ENCODE results near the gene F2R.

F2R gene

GRCh38 chr5:76692274-76692540, 23.7 kb upstream of the F2R start:
- H3K4me3 Mint-ChIP-seq: no peak overlapping the region
- H3K27me3 Mint-ChIP-seq (ENCODE audit: low read depth, poor library complexity): no peaks in the 10 kb centered on the region
- no peak for TF ChIP-seq CTCF (IDR thresholded peaks at IDR 0.05)
- H3K9me3 Mint-ChIP-seq: peaks cover 6% of the 10 kb centered on the region
- H3K4me1 Mint-ChIP-seq: peaks cover 40% of the 10 kb centered on the region
- DNase-seq: no peak
- H3K36me3 Mint-ChIP-seq (ENCODE audit: low read depth): peaks cover 52% of the 10 kb centered on the region
- peak overlapping the region; percentile 61 for H3K27ac Mint-ChIP-seq

GRCh38 chr5:76692651-76693050, 23.3 kb upstream of the F2R start:
- Mint-ChIP-seq H3K9me3 (peaks cover 3% of the 10 kb centered on the region), H3K4me3 (no peak overlapping the region), H3K27me3 (ENCODE audit: low read depth, poor library complexity) (no peaks in the 10 kb centered on the region), H3K27ac (peak overlapping the region; percentile 70), H3K36me3 (ENCODE audit: low read depth) (peaks cover 50% of the 10 kb centered on the region), H3K4me1 (peaks cover 40% of the 10 kb centered on the region)
- TF ChIP-seq CTCF (IDR thresholded peaks at IDR 0.05): no peak
- no peak for DNase-seq

DNA sequence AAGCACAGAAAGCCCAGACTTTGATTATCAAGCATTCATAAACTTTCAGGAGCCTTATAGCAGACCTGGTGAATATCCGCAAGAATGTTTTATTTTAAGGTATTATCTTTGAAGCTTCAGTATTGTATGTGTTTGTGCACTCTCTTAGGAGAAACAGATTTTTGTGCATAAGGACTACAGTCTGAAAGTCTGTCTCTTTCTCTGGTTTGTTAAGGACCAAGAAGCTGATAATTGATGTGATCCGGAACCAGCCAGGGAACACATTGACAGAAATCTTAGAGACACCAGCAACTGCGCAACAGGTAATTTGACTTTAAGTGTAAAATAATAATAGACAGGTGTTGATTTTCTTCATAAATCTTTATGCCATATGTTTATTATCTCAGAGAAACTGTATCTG, 22.8 kb upstream of the F2R start:
- no peak for TF ChIP-seq CTCF (IDR thresholded peaks at IDR 0.05)
- H3K27ac Mint-ChIP-seq: peak overlapping the region; percentile 70
- no peak overlapping the region for H3K4me3 Mint-ChIP-seq
- DNase-seq: no peak
- H3K9me3 Mint-ChIP-seq: no peaks in the 10 kb centered on the region
- H3K27me3 Mint-ChIP-seq (ENCODE audit: low read depth, poor library complexity): no peaks in the 10 kb centered on the region
- H3K36me3 Mint-ChIP-seq (ENCODE audit: low read depth): peaks cover 50% of the 10 kb centered on the region
- peaks cover 40% of the 10 kb centered on the region for H3K4me1 Mint-ChIP-seq

DNA sequence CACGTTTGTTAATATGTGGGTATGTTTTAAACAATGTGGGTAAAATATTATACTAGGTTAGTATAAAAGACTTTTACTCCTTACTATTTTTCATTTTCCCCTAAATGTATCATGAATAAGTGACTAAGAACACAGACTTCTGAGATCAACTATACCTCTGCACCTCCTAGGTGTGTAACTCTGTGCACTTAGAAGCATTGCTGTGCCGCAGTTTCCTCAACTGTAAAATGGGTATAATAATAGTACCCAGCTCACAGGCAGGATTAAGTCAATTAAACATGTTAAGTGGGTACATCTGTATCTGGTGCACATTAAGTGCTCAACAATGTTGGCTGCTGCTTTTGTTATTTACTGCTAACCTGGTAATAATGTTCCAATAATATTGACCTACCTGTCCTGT, 21.6 kb upstream of the F2R start:
- Mint-ChIP-seq H3K4me3 (no peak overlapping the region), H3K4me1 (peaks cover 36% of the 10 kb centered on the region), H3K27ac (no peak overlapping the region), H3K9me3 (no peaks in the 10 kb centered on the region), H3K36me3 (ENCODE audit: low read depth) (peaks cover 51% of the 10 kb centered on the region), H3K27me3 (ENCODE audit: low read depth, poor library complexity) (no peaks in the 10 kb centered on the region)
- DNase-seq: no peak
- TF ChIP-seq CTCF (IDR thresholded peaks at IDR 0.05): no peak

GRCh38 chr5:76695346-76695745, 20.6 kb upstream of the F2R start:
- Mint-ChIP-seq H3K27ac (no peak overlapping the region), H3K4me1 (peaks cover 26% of the 10 kb centered on the region), H3K36me3 (ENCODE audit: low read depth) (peaks cover 45% of the 10 kb centered on the region), H3K27me3 (ENCODE audit: low read depth, poor library complexity) (no peaks in the 10 kb centered on the region), H3K4me3 (no peak overlapping the region), H3K9me3 (no peaks in the 10 kb centered on the region)
- DNase-seq: no peak
- TF ChIP-seq CTCF (IDR thresholded peaks at IDR 0.05): no peak

GRCh38 chr5:76696251-76696650, 19.7 kb upstream of the F2R start:
- TF ChIP-seq CTCF (IDR thresholded peaks at IDR 0.05): no peak
- H3K36me3 Mint-ChIP-seq (ENCODE audit: low read depth): peaks cover 54% of the 10 kb centered on the region
- H3K27ac Mint-ChIP-seq: no peak overlapping the region
- peaks cover 18% of the 10 kb centered on the region for H3K4me1 Mint-ChIP-seq
- DNase-seq: no peak
- no peaks in the 10 kb centered on the region for H3K27me3 Mint-ChIP-seq (ENCODE audit: low read depth, poor library complexity)
- H3K4me3 Mint-ChIP-seq: no peak overlapping the region
- H3K9me3 Mint-ChIP-seq: no peaks in the 10 kb centered on the region

Data from nephron progenitor cell (in vitro differentiated cells).